T-helper 1 cell treated with Interleukin-12 subunit alpha and Interleukin-12 subunit beta and Interleukin-4 antibody, amounts not matched to agents 30 μg/mL and 1 μg/mL, for 36 hours (primary cell): ENCODE measurements around the gene FTO.

Experiments
- H3K27ac Mint-ChIP-seq: one replicate; pipeline ENCODE4 v1.8.0; 2021; ENCODE audit warnings: mild to moderate bottlenecking, mixed read lengths
- H3K27me3 Mint-ChIP-seq: one replicate; pipeline ENCODE4 v1.8.0; 2021; ENCODE audit warnings: low read depth, mixed read lengths
- H3K36me3 Mint-ChIP-seq: one replicate; pipeline ENCODE4 v1.8.0; 2021; ENCODE audit warnings: low read depth, mixed read lengths
- H3K4me1 Mint-ChIP-seq: one replicate; pipeline ENCODE4 v1.8.0; 2021; ENCODE audit warnings: low read depth, mixed read lengths
- H3K4me3 Mint-ChIP-seq: one replicate; pipeline ENCODE4 v1.8.0; 2021; ENCODE audit warnings: mild to moderate bottlenecking, moderate library complexity, mixed read lengths
- H3K9me3 Mint-ChIP-seq: one replicate; pipeline ENCODE4 v1.8.0; 2021; ENCODE audit warnings: mixed read lengths

Gene FTO

DNA sequence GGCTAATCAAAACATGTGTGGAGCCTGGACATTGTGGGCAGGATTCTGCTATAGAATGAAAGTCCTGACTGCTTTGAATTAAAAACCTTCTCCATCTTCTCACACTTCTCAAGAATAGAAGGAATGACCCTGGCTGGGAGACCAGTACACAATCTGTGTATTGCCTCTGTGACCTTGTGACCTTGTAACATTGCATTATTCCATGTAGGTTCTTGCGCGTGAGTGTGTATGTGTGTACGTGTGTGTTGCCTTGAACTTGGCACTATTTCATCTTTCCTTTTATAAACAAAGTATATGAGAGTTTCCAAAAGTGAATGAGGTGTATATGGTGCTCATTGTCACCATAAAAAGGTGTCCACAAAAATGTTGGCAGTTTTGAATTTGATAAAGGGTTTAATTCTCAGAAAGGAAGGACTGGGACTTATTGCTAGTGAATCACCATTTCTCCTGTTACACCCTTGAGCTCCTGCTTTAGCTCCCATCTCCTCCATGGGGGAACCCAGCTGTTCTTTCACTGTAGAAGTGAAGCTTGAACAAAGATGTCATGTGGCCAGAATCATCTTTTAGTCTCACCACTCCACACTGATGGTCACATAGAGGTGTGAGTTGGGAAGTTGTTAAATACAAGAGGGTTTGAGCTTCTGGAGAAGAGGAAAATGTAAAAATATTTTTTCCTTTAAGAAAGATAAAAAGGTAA is 244.9 kb downstream of the FTO start:
- H3K27me3 Mint-ChIP-seq: no peaks in the 10 kb centered on the region
- no peaks in the 10 kb centered on the region for H3K9me3 Mint-ChIP-seq
- H3K4me3 Mint-ChIP-seq: no peak overlapping the region
- peaks cover 42% of the 10 kb centered on the region for H3K4me1 Mint-ChIP-seq
- H3K36me3 Mint-ChIP-seq: peaks cover 2% of the 10 kb centered on the region
- H3K27ac Mint-ChIP-seq: no peak overlapping the region

- Mint-ChIP-seq H3K27me3 (no peaks in the 10 kb centered on the region), H3K27ac (no peak overlapping the region), H3K9me3 (no peaks in the 10 kb centered on the region), H3K36me3 (peaks cover 2% of the 10 kb centered on the region), H3K4me1 (peaks cover 48% of the 10 kb centered on the region), H3K4me3 (no peak overlapping the region)
Measured at GRCh38 chr16:53949715-53950410, 245.9 kb downstream of the FTO start.

- Mint-ChIP-seq H3K27ac (no peak overlapping the region), H3K4me3 (no peak overlapping the region), H3K36me3 (peaks cover 4% of the 10 kb centered on the region), H3K27me3 (no peaks in the 10 kb centered on the region), H3K9me3 (no peaks in the 10 kb centered on the region), H3K4me1 (peaks cover 45% of the 10 kb centered on the region)
Measured at GRCh38 chr16:53950677-53951076, 246.7 kb downstream of the FTO start.

- Mint-ChIP-seq H3K27ac (peak overlapping the region; percentile 81), H3K4me1 (peaks cover 36% of the 10 kb centered on the region), H3K4me3 (peak overlapping the region; percentile 47), H3K36me3 (peaks cover 6% of the 10 kb centered on the region), H3K9me3 (no peaks in the 10 kb centered on the region), H3K27me3 (no peaks in the 10 kb centered on the region)
Measured at GRCh38 chr16:53952215-53953208, 248.6 kb downstream of the FTO start.

DNA sequence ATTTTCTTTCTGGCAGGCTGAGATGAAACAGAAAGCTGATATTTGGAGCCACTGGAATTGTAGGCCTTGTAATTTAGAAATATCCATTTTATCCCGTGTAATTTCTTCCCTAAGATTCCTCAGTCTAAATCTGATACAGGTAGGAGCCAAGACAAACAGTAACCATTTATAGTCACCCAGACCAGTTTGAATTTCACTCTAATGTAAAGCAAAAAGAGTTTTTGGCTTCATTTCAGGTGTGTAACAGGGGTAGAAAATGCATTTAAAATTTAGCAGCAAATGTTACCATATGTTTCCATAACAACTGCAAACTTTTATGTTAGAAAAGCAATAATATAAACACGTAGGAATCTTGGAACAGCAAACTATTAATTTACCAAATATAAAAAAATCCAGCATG is 249.4 kb downstream of the FTO start:
- Mint-ChIP-seq H3K36me3 (peaks cover 6% of the 10 kb centered on the region), H3K4me1 (peaks cover 34% of the 10 kb centered on the region), H3K27me3 (no peaks in the 10 kb centered on the region), H3K27ac (no peak overlapping the region), H3K4me3 (no peak overlapping the region), H3K9me3 (no peaks in the 10 kb centered on the region)

DNA sequence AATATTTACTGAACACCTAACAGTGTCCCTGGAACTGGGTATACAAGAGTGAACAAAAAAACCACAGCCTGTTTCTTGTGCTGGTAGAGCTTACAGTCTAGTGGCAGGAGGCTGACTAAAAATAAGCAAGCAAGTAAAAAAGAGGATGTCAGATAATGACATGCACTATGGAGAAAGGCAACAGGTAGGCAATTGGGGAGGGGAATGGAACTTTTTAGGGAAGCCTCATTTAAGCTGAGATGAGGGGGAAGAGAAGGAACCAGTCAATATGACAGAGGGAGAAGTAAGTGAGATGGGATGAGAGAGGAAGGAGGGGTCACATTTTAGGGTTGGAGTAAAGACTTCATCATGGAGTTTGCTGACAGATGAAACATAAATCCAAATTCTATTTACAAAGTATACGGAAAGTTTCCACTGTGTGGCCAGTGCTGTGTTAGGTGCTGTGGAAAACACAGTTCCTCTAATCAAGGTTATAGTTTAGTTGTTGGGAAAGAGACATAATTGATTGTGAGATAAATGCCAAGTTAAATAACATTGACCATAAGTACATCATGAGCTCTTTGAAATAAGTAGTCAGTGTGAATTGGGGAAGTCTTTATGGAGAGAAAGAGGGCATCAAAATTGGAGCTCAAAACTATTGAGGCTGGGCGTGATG is 251.4 kb downstream of the FTO start:
- Mint-ChIP-seq H3K27ac (no peak overlapping the region), H3K36me3 (peaks cover 6% of the 10 kb centered on the region), H3K4me1 (peaks cover 33% of the 10 kb centered on the region), H3K4me3 (no peak overlapping the region), H3K27me3 (no peaks in the 10 kb centered on the region), H3K9me3 (no peaks in the 10 kb centered on the region)

- H3K27me3 Mint-ChIP-seq: no peaks in the 10 kb centered on the region
- no peak overlapping the region for H3K27ac Mint-ChIP-seq
- no peaks in the 10 kb centered on the region for H3K9me3 Mint-ChIP-seq
Measured at GRCh38 chr16:53958341-53958880, 254.5 kb downstream of the FTO start.

GRCh38 chr16:53960050-53960812 is 256.3 kb downstream of the FTO start:
- Mint-ChIP-seq H3K4me3 (no peak overlapping the region), H3K36me3 (peaks cover 4% of the 10 kb centered on the region), H3K4me1 (peaks cover 21% of the 10 kb centered on the region), H3K9me3 (no peaks in the 10 kb centered on the region), H3K27ac (no peak overlapping the region), H3K27me3 (no peaks in the 10 kb centered on the region)

More at GRCh38 chr16:53958341-53958880, 254.5 kb downstream of the FTO start:
- Mint-ChIP-seq H3K4me3 (no peak overlapping the region), H3K36me3 (peaks cover 5% of the 10 kb centered on the region), H3K4me1 (peaks cover 29% of the 10 kb centered on the region)

DNA sequence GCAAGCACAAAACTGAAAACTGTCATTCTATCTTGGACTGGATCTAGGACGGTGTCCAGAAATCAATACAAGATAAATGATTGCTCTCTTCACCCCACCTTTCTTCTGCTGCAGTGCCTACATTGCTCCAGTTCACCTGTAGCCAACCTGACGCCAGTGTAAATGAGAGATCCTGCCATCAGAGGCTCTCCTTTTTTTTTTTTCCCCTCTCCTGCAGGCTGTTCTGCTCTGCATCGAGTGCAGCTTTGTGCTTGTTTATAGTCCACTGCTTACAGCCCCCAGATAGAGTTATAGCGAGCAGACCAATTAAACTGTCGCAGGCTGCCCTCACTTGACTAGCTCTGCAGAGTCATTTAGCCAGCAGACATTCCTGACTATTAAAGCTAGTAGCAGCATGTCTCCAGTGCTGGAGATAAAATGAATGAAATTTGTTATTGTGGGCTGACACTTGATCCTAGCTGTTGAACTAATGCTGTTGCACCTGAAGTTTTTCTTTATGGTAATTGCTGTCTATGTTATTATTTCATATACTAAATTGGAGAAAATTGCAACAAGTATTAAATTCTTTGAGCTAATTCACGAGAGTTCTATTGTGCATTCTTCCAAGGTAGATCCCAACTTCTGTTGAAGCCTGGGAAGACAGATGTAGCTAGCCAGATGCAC is 257.1 kb downstream of the FTO start:
- H3K36me3 Mint-ChIP-seq: peaks cover 3% of the 10 kb centered on the region
- no peak overlapping the region for H3K4me3 Mint-ChIP-seq
- peaks cover 20% of the 10 kb centered on the region for H3K4me1 Mint-ChIP-seq
- no peaks in the 10 kb centered on the region for H3K9me3 Mint-ChIP-seq
- no peak overlapping the region for H3K27ac Mint-ChIP-seq
- no peaks in the 10 kb centered on the region for H3K27me3 Mint-ChIP-seq

- no peak overlapping the region for H3K4me3 Mint-ChIP-seq
Measured at GRCh38 chr16:53962041-53962440, 258.1 kb downstream of the FTO start.

GRCh38 chr16:53964145-53964790 is 260.3 kb downstream of the FTO start:
- Mint-ChIP-seq H3K27me3 (no peaks in the 10 kb centered on the region), H3K4me3 (no peak overlapping the region), H3K27ac (no peak overlapping the region), H3K36me3 (peaks cover 3% of the 10 kb centered on the region), H3K4me1 (peaks cover 21% of the 10 kb centered on the region), H3K9me3 (no peaks in the 10 kb centered on the region)

More at GRCh38 chr16:53962041-53962440, 258.1 kb downstream of the FTO start:
- Mint-ChIP-seq H3K27me3 (no peaks in the 10 kb centered on the region), H3K9me3 (no peaks in the 10 kb centered on the region), H3K27ac (no peak overlapping the region), H3K4me1 (peaks cover 20% of the 10 kb centered on the region), H3K36me3 (peaks cover 3% of the 10 kb centered on the region)

- H3K4me3 Mint-ChIP-seq: no peak overlapping the region
- H3K36me3 Mint-ChIP-seq: peaks cover 3% of the 10 kb centered on the region
- no peaks in the 10 kb centered on the region for H3K9me3 Mint-ChIP-seq
- peaks cover 4% of the 10 kb centered on the region for H3K4me1 Mint-ChIP-seq
- no peaks in the 10 kb centered on the region for H3K27me3 Mint-ChIP-seq
- no peak overlapping the region for H3K27ac Mint-ChIP-seq
Measured at GRCh38 chr16:53966821-53967571, 263.0 kb downstream of the FTO start.
